ENCODE measurements around the gene CNTLN.
"Not testable (repeated sequence)": the region's sequence is repeated elsewhere in the genome, so short reads cannot be mapped to it uniquely, and the experiment has no call there.

CNTLN gene

DNA sequence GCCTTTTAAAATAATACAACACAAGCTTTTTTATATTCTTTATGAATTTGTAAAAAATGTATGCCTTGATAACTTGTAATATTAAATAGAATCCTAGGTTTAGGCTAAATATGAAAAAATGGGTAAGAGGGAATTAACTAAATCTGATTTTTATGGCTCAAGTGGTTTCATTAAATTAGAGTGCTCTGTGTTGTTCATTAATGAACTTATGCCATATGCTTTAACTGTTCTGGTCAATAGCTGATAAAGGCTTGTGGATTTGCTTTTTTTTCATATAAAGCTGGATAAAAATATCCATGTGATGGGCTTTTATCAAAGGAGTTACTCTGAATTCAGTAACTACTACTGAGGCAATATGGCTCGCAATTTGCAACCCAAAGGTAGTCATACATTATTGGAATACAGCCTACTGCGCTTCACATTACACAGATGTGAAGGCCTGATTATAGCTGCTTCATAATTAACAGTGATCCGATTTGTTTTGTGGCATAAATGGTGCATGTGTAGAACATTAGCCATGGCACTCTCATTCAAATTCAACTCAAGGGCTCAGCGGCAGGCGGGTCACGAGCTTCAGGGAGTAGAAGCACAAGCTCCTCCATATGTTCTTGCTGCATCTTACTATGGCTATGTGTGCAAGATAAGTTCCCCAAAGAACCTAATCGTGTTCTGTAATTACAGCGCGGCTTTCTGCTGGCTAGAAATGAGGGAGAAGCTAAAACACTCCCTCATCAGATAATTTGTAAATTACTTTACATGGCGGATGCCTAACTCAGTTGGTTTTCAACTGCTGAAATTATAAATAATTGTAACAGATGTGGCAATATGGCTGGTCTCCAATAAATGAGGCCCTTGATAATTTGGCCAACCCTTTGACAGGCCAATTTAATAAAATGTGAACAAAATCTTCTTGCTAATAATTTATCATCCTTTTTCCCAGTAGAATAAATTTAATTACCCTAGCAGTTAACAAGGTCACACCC is 188.3 kb downstream of the CNTLN start:
- DNase-seq, result no peak

DNA sequence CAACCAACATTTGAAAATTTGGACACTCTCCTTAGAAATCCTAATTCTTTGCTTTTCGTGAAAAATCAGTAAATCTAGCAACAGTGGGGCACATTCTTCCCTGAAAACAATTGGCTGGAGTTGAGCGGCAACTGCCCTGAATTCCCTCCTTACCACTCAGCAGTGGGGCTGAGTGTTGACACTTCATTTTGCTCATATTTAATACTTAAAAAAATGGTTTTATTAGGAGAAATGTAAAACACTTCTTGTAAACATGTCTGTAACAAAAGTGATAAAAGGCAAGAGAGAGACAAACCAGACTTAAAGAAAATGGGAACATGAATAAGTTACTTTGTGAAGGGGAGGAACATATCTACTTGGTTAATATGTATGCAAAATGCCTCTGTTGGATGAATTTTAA is 193.5 kb downstream of the CNTLN start:
- DNase-seq, result no peak

DNA sequence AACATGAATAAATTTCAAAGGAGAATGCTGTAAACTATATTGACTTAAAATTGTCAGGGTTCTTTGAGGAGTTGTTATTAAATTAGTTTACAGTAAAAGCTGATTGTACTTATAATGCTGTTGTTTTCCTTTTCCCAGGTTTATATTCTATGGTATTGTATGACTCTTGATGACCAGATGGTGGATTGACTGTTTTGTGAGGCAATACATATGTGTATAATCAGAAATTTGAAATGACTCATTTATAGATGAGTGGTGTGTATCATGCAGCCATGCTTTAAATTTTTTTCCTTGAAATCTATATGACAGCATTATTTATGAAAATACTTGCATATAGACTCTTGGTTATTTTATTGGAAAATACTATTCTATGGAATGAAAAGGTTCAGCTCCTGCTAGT is 195.3 kb downstream of the CNTLN start:
- DNase-seq, result no peak

DNA sequence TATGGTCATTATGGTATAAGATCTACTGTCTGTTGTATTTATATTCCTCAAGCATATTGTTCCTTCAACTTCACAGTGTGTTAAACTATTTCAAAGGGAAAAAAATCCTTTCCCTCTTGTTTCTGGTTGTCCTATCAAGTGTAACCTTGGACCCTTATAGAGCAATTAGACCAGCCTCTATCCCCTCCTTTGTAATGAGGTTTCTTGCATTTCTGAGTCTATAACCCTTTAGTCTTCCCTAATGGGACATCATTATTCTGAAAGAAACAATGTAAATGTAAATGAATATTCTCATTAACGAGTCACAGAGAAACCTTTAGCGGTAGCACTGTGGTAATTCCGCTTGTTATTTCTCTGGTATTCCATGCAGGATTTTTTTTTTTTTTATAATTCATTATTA is 197.3 kb downstream of the CNTLN start:
- no peak for DNase-seq

DNA sequence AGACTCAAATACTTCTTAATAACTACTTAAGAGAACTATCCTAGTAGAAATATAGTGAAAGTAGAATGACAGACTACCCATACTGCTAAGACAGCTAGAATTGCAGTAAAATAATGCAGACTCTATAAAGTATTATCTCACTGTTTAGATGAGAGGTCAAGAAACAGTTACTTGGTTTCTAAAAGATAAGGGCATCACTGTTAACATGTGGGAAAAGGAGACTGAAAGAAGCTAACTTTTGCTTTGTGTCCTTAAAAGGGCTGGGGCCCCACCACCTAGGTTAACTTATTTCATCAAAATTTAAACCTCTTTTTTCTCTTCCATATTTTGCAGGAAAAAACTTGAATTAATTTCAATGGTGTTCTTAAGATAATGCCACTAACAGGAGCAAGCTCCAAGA is 204.3 kb downstream of the CNTLN start:
- DNase-seq, result no peak

DNA sequence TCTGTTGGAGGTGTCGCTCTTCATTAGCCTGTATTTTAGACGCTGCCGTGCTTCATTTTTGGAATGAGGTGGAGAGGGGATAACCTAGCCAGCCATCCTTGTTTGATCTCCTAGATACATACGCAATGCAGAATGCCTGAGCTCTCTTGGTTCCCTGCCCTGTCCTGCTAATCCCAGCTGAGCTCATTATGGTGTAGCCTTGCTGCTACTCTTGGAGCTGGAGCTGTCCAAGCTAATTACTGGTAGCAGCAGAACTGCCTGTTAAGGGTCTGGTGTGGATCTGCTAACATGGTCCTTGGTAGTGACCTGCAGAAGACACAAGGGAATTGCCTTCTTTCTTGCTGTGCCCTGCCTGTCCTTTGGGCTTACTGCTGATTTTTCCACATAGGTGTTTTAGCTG is 207.9 kb downstream of the CNTLN start:
- DNase-seq, result no peak

DNA sequence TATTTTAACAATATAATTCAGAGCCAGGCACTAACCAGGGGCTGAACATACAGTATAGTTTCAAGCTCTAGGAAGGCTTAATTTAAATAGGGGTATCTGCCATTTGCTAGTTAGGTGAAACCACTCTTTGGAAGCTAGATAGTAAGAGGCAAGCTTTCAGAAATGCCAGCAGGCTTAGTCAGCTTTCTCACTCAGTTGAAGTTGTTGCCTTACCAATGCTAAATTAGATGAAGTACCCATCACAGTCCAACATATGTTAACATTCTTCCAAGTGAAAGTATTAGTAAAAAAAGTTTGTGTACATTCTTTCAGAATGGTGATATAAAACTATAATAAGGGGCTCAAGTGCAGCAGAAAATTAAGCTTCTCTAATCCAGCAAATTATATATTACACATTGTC is 215.0 kb downstream of the CNTLN start:
- DNase-seq, result no peak

DNA sequence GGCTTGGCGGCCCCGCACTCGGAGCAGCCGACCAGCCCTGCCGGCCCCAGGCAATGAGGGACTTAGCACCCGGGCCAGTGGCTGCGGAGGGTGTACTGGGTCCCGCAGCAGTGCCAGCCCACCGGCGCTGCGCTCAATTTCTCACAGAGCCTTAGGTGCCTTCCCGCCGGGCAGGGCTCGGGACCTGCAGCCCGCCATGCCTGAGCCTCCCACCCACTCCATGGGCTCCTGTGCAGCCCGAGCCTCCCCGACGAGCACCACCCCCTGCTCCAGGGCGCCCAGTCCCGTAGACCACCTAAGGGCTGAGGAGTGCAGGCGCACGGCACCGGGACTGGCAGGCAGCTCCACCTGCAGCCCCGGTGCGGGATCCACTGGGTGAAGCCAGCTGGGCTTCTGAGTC is 219.2 kb downstream of the CNTLN start:
- not testable (repeated sequence) for DNase-seq

DNA sequence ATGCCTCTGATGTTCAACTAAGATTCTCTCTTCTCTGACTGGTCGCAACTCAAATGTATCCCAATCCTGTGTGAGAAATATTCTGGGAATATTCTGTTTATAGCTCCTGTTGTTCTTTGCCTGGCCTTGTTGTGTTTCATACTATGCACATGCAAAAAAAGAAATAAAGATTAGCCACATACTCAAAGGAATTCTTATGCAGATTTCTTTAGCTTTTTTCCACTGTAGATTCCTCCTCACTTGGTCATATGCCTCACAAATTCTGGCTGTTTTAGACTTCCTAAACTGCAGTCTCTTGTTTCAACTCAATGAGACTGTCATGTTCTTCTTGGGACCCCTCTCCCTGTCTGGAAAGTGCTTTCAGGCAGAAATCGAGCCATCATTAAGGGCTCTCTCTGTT is 226.5 kb downstream of the CNTLN start:
- DNase-seq, result no peak

DNA sequence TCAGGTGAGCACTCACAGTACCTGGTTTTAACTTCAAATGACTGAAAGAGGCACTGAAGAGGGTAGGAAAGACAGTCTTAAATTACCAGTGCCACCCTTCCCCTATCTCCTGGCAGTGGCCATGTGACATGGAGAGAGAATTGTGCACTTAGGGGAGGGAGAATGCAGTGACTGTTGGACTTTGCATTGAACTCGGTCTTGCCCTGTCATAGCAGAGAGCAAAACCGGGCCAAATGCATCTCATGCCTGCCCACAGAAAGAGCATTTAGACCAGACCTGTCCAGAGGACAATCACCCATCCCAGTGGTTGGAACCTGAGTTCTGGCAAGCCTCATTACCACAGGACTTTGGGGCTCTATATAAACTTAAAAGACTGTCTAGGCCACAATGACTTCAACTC is 232.2 kb downstream of the CNTLN start:
- DNase-seq, result no peak

DNA sequence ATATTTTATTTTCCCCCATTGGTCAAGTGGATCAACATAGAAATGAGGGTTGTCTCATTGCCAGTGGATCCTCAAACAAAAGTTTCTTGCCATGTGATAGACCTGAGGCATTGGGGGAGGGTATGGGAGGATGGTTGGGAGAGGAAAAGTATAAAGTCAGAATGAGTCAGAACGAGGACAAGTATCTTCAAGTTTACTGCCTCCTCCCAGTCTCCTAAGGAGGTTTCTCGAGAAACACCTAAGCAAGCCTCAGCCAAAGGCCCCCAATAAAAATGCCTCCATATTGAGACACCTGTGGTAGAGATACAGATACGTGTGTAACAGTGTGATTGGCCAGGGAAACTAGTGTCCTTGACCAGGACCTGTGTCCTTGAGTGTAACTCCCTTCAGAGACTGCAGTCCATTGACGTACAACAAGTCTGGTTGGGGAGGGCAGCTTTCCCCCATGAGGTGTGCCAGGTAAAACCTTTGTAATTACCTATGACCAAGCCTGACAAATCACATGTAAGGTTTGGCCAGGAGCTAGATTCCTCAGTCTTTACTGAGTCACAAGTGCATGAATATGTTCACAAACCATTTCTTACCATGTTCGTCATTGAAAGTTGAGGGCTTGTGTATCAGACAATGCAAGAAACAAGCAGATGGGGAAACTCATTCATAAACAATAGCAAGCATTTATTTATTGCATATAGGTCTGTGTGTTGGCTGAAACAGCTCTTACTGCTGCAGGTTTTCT is 245.5 kb downstream of the CNTLN start:
- no peak for DNase-seq

DNA sequence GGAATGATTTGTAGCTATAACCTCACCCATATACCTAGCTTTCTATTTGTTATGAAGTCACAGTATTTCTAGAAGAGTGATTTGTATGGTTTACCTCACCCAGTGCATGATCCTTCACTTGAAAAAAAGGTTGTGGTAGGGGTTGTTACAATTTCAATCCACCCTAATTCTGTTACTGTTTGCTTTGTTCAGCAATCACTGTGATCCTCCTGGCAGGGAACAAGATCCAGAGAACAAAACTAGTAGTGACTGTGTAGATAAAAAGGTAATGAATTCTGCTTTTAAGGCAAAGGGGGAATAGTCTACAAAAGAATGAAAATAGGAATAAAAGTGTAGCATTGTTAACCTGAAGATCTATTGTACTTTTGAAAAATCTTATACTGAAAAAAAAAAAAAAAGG is 252.7 kb downstream of the CNTLN start:
- no peak for DNase-seq

DNA sequence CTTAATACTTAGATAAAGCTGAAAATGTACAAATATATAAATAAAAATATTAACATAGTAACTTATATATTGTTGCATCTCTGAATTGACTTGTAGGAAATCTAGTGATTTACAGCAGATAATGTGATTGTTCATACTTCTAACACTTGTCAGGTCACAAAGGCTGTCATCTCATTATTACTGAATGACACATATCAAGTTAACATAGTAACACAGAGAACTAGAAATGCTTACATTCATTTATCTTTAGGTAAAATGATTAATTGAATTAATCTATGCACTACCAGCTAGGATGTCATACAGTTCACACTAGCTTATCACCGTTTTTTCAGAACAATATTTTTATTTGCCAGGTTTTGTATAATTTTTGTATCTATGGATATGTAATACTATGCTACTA is 254.2 kb downstream of the CNTLN start:
- DNase-seq, result no peak

DNA sequence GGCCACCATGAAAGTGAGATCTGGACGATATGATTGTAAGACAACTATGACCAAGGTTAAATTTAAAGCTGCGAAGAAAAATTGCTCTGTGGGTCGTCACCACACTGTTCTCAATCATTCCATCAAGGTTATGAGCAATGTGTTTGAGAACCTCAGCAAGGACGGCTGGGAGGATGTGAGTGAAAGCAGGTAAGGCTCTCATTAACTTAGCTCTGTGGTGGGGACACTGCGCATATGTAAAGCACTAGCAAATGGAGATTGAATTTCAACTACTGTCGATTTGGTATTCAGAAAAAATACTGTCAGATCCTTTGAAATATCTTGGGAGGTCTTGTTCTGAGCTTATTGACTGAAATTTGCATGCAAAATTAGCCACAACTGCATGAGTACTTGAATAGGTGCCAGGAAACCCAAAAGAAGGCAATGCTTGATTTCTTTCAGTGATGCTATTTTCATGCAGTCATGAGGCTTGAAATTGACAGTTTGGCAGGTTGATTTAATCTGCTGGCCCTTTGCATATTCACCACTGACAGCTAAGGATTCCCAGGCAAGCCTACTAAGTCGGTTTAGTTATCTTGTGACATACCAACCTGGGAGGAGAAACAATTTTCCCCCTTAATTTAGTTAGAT is 260.2 kb downstream of the CNTLN start:
- no peak for DNase-seq

DNA sequence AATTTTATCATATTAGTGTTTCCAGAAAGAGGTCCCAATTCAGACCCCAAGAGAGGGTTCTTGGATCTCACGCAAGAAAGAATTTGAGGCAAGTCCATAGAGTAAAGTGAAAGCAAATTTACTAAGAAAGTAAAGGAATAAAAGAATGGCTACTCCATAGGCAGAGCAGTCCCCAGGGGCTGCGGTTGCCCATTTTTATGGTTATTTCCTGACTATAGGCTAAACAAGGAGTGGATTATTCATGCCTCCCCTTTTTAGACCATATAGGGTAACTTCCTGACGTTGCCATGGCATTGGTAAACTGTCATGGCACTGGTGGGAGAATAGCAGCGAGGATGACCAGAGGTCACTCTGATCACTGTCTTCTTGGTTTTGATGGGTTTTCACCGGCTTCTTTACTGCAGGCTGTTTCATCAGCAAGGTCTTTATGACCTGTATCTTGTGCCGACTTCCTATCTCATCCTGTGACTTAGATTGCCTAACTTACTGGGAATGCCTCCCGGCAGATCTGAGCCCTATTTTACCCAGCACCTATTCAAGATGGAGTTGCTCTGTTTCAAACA is 262.4 kb downstream of the CNTLN start:
- DNase-seq, result not testable (repeated sequence)

DNA sequence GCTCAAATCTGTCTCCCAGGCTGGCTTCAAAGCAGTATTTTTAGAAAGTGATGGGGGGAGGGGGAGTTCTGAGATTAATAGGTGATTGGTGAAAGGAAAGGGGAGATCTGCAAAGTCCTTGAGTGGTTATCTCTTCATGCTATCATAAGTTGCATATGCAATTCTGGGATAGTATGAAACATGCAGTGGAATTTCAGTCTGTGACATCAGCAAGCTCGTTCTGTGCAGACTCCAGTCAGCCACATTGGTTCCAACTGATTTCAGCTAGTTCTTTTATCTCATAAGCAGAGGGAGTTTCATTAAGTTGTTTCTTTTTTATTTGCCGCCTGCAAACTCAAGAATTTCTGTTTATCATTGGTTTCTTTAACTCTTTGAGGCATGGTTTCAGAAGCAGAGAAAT is 263.5 kb downstream of the CNTLN start:
- no peak for DNase-seq

DNA sequence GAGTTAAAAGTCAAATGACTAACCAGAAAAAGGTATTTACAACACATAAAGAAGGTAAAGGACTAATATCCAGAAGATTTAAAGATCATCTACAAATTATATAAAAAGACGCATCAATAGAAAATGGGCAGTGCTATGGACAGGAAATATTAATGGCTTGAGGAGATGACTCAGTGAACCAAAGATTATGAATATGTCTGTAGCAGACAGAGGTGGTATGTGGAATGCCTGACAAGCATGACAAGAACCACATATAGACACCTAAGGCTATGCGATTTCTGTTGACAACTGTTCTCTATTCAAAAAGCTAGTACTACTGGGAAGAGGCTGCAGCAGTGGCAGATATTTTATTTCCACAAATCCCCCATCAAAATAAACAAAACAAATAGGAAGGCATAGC is 267.0 kb downstream of the CNTLN start:
- no peak for DNase-seq

DNA sequence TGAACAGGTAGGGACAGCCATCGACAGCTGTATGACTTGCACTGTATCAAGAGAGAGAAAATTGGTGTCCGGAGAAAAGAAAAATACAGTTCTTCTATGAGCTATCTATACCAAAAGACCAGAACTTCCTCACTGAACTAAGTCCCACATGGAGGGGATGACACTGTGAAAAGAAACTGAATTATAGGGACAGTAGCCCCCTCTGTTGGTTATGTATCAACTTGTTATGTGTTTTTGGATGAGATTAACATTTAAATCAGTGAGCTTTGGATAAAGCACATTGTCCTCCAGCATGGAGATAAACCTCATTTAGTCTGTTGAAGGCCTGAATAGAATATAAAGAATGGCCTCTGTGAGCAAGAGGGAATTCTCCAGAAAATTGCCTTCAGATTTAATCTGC is 267.5 kb downstream of the CNTLN start:
- DNase-seq, result no peak

DNA sequence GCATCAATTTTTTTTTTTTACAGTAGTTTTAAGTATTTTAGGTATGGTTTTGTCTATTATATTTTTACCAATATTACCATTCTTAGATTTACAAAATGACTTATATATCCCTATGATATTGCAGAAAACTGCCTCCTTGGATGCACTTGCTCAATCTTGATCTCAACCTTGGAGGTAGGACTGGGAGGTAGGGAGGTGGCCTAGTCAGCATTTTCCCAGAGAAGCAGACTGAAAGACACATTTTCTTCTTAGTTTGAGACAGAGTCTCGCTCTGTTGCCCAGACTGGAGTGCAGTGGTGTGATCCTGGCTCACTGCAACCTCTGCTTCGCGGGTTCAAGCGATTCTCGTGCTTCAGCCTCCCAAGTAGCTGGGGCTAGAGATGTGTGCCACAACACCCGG is 268.7 kb downstream of the CNTLN start:
- DNase-seq, result no peak

DNA sequence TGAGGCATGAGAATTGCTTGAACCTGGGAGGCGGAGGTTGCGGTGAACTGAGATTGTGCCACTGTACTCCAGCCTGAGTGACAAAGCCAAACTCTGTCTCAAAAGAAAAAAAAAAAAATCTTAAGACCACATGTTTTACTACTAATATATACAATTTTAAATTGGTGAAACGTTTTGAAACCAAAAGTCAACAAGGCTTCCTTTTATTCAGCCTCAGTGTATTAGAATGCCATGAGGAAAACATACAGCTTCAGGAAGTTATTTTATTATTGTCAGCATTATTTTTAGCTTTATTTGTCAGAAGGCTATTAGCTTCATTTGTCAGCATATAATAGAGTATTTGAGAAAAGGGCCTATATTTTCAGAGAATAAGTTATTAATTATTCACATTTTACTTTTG is 280.1 kb downstream of the CNTLN start:
- DNase-seq, result no peak

DNA sequence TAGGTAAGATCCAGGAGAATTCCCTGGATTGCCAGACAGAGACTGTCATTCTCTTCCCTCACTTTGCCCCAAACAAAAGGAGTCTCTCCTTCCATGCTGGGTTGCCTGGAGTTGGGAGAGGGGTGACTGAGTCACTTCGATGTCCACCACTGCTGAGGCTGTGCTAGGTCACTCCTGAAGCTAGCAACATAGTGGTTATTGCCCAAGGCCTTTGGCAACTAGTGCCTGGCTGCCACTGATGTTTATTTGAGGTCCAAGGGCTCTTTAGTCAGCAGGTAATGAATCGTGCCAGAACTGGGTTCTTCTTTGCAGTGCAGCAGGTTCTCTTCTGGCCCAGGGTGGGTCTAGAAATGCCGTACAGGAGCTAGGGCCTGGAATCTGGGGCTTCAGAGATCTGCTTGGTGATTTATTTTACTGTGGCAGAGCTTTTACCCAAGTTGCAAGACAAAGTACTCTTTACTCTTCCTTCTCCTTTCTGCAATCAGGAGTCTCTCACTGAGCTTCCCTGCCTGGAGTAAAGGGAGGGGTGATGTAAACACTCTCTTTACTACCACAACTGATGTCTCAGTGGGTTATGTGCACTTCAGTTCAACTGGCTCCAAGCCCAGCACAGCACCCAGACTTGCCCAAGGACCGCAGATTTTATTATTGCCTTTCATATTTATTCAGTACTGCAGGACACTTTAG is 288.3 kb downstream of the CNTLN start:
- DNase-seq, result no peak

DNA sequence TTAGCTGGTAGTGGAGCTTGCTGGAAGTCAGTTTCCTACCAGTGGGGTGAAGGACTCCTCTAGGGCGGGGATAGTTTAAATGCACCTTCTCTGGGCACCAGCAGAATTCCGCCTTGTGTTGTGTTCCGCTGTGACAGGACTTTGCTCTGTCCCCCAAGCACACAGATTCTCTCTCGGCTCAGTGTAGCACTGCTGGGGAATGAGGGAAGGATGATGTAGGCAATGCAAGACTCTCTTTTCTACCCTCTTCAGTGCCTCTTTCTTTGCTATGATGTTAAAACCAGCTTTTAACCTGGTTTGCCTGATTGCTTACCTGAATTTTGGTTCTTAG is 288.8 kb downstream of the CNTLN start:
- no peak for DNase-seq

DNA sequence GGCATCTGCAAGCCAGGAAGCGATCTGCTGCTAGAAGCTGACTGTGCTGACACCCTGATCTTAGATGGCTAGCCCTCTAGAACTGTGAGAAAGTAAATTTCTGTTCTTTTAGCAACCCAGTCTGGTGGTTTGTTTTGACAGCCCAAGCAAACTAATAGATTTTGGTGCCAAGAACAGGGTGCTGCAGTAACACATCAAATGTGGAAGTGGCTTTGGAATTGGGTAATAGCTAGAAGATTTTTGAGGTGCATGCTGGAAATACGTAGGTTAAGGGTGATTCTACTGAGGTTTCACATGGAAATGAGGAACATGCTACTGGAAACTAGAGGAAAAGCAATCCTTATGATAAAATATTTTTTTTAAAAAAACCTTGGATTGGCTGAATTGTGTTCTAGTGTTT is 290.5 kb downstream of the CNTLN start:
- DNase-seq, result no peak
